GM12891 (cell line): ENCODE results near the gene ZRSR2.
"Not testable (repeated sequence)": the region's sequence is repeated elsewhere in the genome, so short reads cannot be mapped to it uniquely, and the experiment has no call there.

ENCODE experiments used
- PAX5 ChIP-seq: IDR thresholded peaks from 2 replicates; pipeline ENCODE4 v1.6.1; 2011; ENCODE audit warnings: low read length, moderate library complexity, mild to moderate bottlenecking; ENCODE audit not compliant: insufficient read depth, severe bottlenecking
- POLR2A ChIP-seq: IDR thresholded peaks from 2 replicates; pipeline ENCODE4 v1.6.1; 2011; ENCODE audit warnings: low read depth, low read length, control low read depth
- POLR2AphosphoS5 ChIP-seq: IDR thresholded peaks from 2 replicates; pipeline ENCODE4 v1.6.1; 2011; ENCODE audit warnings: low read depth, low read length, control low read depth
- POU2F2 ChIP-seq: IDR thresholded peaks from 2 replicates; pipeline ENCODE4 v1.6.1; 2011; ENCODE audit warnings: low read depth, mild to moderate bottlenecking, control low read depth, low read length, moderate library complexity
- SPI1 ChIP-seq: IDR thresholded peaks from 2 replicates; pipeline ENCODE4 v1.6.1; 2011; ENCODE audit warnings: low read depth, low read length, control low read depth
- TAF1 ChIP-seq: IDR thresholded peaks from 2 replicates; pipeline ENCODE4 v1.6.1; 2011; ENCODE audit warnings: low read depth, low read length, control low read depth

DNA sequence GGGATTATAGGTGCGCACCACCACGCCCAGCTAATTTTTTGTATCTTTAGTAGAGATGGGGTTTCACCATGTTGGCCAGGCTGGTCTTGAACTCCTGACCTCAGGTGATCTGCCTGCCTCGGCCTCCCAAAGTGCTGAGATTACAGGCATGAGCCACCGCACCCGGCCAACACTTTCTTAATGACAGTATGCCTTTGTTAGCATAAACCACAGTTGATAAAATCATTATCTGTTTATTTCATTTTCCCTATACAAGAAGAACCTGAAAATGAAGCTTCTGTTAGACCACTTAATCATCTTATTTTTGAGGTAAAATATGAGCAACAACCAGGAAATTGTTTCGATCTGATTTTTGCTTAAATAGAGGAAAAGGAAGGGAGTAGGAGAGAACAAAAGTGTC is 30.4 kb upstream of the ZRSR2 start:
- TF ChIP-seq POLR2A, TAF1, POLR2AphosphoS5, POU2F2, PAX5, SPI1: not testable (repeated sequence)
